ENCODE results near the gene SYNPR.

Gene SYNPR

DNA sequence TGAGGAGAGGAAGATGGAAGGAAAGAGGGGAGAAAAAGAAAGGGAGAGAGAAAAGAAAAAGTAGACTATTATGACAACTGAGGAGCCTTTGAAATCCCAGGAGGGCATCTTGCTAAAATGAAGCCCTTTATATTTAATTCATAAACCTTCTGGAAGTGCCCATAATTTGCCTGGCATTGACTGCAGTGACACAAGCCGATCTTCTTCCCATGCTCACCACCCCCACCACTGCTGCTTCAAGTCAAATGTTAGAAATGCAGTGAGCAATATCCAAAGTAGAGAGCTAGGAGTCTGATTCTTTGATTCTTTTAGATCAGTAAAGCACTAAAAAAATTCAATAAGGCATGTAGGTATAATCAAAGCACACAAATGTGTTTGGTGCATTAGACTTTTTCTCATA, 235.7 kb downstream of the SYNPR start:
- H3K4me1 ChIP-seq (ENCODE audit: low read length): no peaks in the 10 kb centered on the region
- no peaks in the 10 kb centered on the region for H3K9me3 ChIP-seq (ENCODE audit: insufficient read depth, low read length)
- H3K36me3 ChIP-seq (replicated peaks; ENCODE audit: low read depth, low read length): no peaks in the 10 kb centered on the region
- H3K79me2 ChIP-seq (ENCODE audit: low read length): no peaks in the 10 kb centered on the region
- TF ChIP-seq EZH2phosphoT487 (IDR thresholded peaks at IDR 0.05; ENCODE audit: low read depth): no peak
- no peak for TF ChIP-seq CTCF (IDR thresholded peaks at IDR 0.05; ENCODE audit: low read depth, low read length)
- no peak overlapping the region for H3K4me2 ChIP-seq (ENCODE audit: low read length)
- H4K20me1 ChIP-seq (ENCODE audit: insufficient read depth, low read length): no peaks in the 10 kb centered on the region
- H3K27ac ChIP-seq (ENCODE audit: low read length): no peak overlapping the region
- H2AFZ ChIP-seq (ENCODE audit: low read depth, low read length): no peak overlapping the region
- peaks cover 9% of the 10 kb centered on the region; the same call in 1 of the 2 replicates for H3K27me3 ChIP-seq (ENCODE audit: low read depth, low read length)
- no peak overlapping the region for H3K9ac ChIP-seq (ENCODE audit: low read length)
- H3K4me3 ChIP-seq (ENCODE audit: low read length): no peak overlapping the region

- Histone ChIP-seq H3K4me1 (ENCODE audit: low read length) (no peaks in the 10 kb centered on the region), H3K9me3 (ENCODE audit: insufficient read depth, low read length) (no peaks in the 10 kb centered on the region), H3K4me2 (ENCODE audit: low read length) (no peak overlapping the region), H3K27ac (ENCODE audit: low read length) (no peak overlapping the region), H3K9ac (ENCODE audit: low read length) (no peak overlapping the region), H4K20me1 (ENCODE audit: insufficient read depth, low read length) (no peaks in the 10 kb centered on the region), H3K27me3 (ENCODE audit: low read depth, low read length) (peaks cover 9% of the 10 kb centered on the region; the same call in 1 of the 2 replicates), H3K4me3 (ENCODE audit: low read length) (no peak overlapping the region), H3K36me3 (replicated peaks; ENCODE audit: low read depth, low read length) (no peaks in the 10 kb centered on the region), H3K79me2 (ENCODE audit: low read length) (no peaks in the 10 kb centered on the region), H2AFZ (ENCODE audit: low read depth, low read length) (no peak overlapping the region)
- no peak for TF ChIP-seq CTCF (IDR thresholded peaks at IDR 0.05; ENCODE audit: low read depth, low read length)
- TF ChIP-seq EZH2phosphoT487 (IDR thresholded peaks at IDR 0.05; ENCODE audit: low read depth): no peak
Measured at GRCh38 chr3:63514678-63515077, 236.6 kb downstream of the SYNPR start.

DNA sequence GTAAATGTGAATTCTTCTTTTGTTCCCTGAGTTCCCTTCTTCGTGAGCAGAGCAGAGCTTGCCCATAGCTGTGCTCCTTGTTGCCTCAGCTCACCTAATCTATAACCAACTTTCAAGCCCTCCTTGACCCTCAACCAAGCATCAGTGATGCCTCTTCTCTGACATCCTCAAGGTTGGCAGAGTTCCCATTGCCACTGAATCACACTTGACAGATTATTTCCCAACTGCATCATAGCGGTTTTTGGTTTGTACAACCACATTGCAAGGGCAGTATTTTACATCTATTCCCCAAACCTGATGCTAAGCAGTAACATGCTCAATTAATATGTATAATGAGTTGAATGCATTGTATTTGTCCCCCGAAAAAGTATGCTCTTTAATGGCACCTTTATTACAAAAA, 241.3 kb downstream of the SYNPR start:
- Histone ChIP-seq H3K4me2 (ENCODE audit: low read length) (no peak overlapping the region), H3K27me3 (ENCODE audit: low read depth, low read length) (peaks cover 9% of the 10 kb centered on the region; the same call in 1 of the 2 replicates)

GRCh38 chr3:63521657-63522056, 243.5 kb downstream of the SYNPR start:
- no peaks in the 10 kb centered on the region for H3K79me2 ChIP-seq (ENCODE audit: low read length)
- no peak overlapping the region for H3K4me2 ChIP-seq (ENCODE audit: low read length)
- H3K9ac ChIP-seq (ENCODE audit: low read length): no peak overlapping the region
- H3K36me3 ChIP-seq (replicated peaks; ENCODE audit: low read depth, low read length): no peaks in the 10 kb centered on the region
- no peaks in the 10 kb centered on the region for H4K20me1 ChIP-seq (ENCODE audit: insufficient read depth, low read length)
- H3K27ac ChIP-seq (ENCODE audit: low read length): no peak overlapping the region
- H3K4me3 ChIP-seq (ENCODE audit: low read length): no peak overlapping the region
- TF ChIP-seq EZH2phosphoT487 (IDR thresholded peaks at IDR 0.05; ENCODE audit: low read depth): no peak
- TF ChIP-seq CTCF (IDR thresholded peaks at IDR 0.05; ENCODE audit: low read depth, low read length): no peak
- peaks cover 9% of the 10 kb centered on the region for H3K27me3 ChIP-seq (ENCODE audit: low read depth, low read length)
- H3K4me1 ChIP-seq (ENCODE audit: low read length): no peaks in the 10 kb centered on the region
- H3K9me3 ChIP-seq (ENCODE audit: insufficient read depth, low read length): no peaks in the 10 kb centered on the region
- H2AFZ ChIP-seq (ENCODE audit: low read depth, low read length): no peak overlapping the region

More for the DNA sequence above, 241.3 kb downstream of the SYNPR start:
- no peaks in the 10 kb centered on the region for H3K36me3 ChIP-seq (replicated peaks; ENCODE audit: low read depth, low read length)
- H2AFZ ChIP-seq (ENCODE audit: low read depth, low read length): no peak overlapping the region
- no peaks in the 10 kb centered on the region for H3K79me2 ChIP-seq (ENCODE audit: low read length)
- TF ChIP-seq EZH2phosphoT487 (IDR thresholded peaks at IDR 0.05; ENCODE audit: low read depth): no peak
- no peak for TF ChIP-seq CTCF (IDR thresholded peaks at IDR 0.05; ENCODE audit: low read depth, low read length)
- H4K20me1 ChIP-seq (ENCODE audit: insufficient read depth, low read length): no peaks in the 10 kb centered on the region
- no peak overlapping the region for H3K4me3 ChIP-seq (ENCODE audit: low read length)
- no peaks in the 10 kb centered on the region for H3K4me1 ChIP-seq (ENCODE audit: low read length)
- H3K27ac ChIP-seq (ENCODE audit: low read length): no peak overlapping the region
- no peak overlapping the region for H3K9ac ChIP-seq (ENCODE audit: low read length)
- H3K9me3 ChIP-seq (ENCODE audit: insufficient read depth, low read length): no peaks in the 10 kb centered on the region
